GM23338 (cell line): ENCODE measurements around the gene KIAA1328. TPM values are rescaled to one million over a fixed set of nuclear protein-coding genes. Genes with fewer than 3 reads are reported as not detected.

Source experiments
- ATAC-seq: fragments of 200-7000 bp; cut with Tn5 transposase; 3 replicates; pipeline ENCODE4 v1.9.1; 2020
- DNase-seq: peaks from one replicate; pipeline ENCODE4 v3.0.0-alpha.2; 2015; ENCODE audit warnings: low spot score
- H2AFZ ChIP-seq: fragments of 200-600 bp; sonication (generic); 2 replicates; pipeline ENCODE4 v1.8.0; 2016; ENCODE audit warnings: antibody characterized with exemption, mild to moderate bottlenecking, moderate library complexity
- H3F3A ChIP-seq: fragments of 200-600 bp; sonication (generic); replicated peaks from 2 replicates; pipeline ENCODE4 v1.8.0; 2017; ENCODE audit warnings: antibody characterized with exemption, mixed run types, low read depth
- H3K27ac ChIP-seq: fragments of 200-600 bp; sonication (generic); 2 replicates; pipeline ENCODE4 v1.6.1; 2016; ENCODE audit warnings: low read depth
- H3K27me3 ChIP-seq: fragments of 200-600 bp; sonication (generic); 2 replicates; pipeline ENCODE4 v1.8.0; 2016; ENCODE audit warnings: mild to moderate bottlenecking, mixed run types, moderate library complexity; ENCODE audit not compliant: insufficient read depth
- H3K36me3 ChIP-seq: fragments of 200-600 bp; sonication (generic); 2 replicates; pipeline ENCODE4 v1.8.0; 2016; ENCODE audit warnings: mild to moderate bottlenecking; ENCODE audit not compliant: insufficient read depth
- H3K4me1 ChIP-seq: fragments of 200-600 bp; sonication (generic); 2 replicates; pipeline ENCODE4 v1.8.0; 2016; ENCODE audit warnings: mild to moderate bottlenecking, moderate library complexity; ENCODE audit not compliant: insufficient read depth
- H3K4me2 ChIP-seq: fragments of 200-600 bp; sonication (generic); 2 replicates; pipeline ENCODE4 v1.7.1; 2017; ENCODE audit warnings: mixed run types
- H3K4me3 ChIP-seq: fragments of 200-600 bp; sonication (generic); 2 replicates; pipeline ENCODE4 v1.6.1; 2016; ENCODE audit warnings: mixed run types
- H3K79me2 ChIP-seq: fragments of 200-600 bp; sonication (generic); replicated peaks from 2 replicates; pipeline ENCODE4 v1.8.0; 2017; ENCODE audit warnings: mild to moderate bottlenecking; ENCODE audit not compliant: insufficient read depth
- H3K9me2 ChIP-seq: fragments of 200-600 bp; sonication (generic); 2 replicates; pipeline ENCODE4 v1.8.0; 2017; ENCODE audit not compliant: insufficient read depth
- H4K20me1 ChIP-seq: fragments of 200-600 bp; sonication (generic); replicated peaks from 2 replicates; pipeline ENCODE4 v1.8.0; 2017; ENCODE audit warnings: mild to moderate bottlenecking; ENCODE audit not compliant: insufficient read depth
- H3K27ac Mint-ChIP-seq: 2 replicates; pipeline ENCODE4 v1.8.0; 2020; ENCODE audit warnings: inconsistent platforms, mild to moderate bottlenecking, moderate library complexity, mixed read lengths
- H3K27me3 Mint-ChIP-seq: 3 replicates; pipeline ENCODE4 v1.8.0; 2022; ENCODE audit warnings: low read depth, mild to moderate bottlenecking, moderate library complexity, mixed read lengths, inconsistent platforms; ENCODE audit not compliant: insufficient read depth, poor library complexity
- H3K36me3 Mint-ChIP-seq: 3 replicates; pipeline ENCODE4 v1.8.0; 2021; ENCODE audit warnings: low read depth, mild to moderate bottlenecking, inconsistent platforms, moderate library complexity, mixed read lengths
- H3K4me1 Mint-ChIP-seq: 3 replicates; pipeline ENCODE4 v1.8.0; 2020; ENCODE audit warnings: mild to moderate bottlenecking, inconsistent platforms, mixed read lengths
- H3K4me3 Mint-ChIP-seq: 3 replicates; pipeline ENCODE4 v1.8.0; 2021; ENCODE audit warnings: moderate library complexity, mild to moderate bottlenecking, inconsistent platforms, mixed read lengths
- H3K9me3 Mint-ChIP-seq: 3 replicates; pipeline ENCODE4 v1.8.0; 2020; ENCODE audit warnings: moderate library complexity, mild to moderate bottlenecking, inconsistent platforms, mixed read lengths
- NANOG ChIP-seq: IDR thresholded peaks from 2 replicates; pipeline ENCODE4 v1.6.1; 2016; ENCODE audit warnings: antibody characterized with exemption, borderline replicate concordance
- POLR2AphosphoS5 ChIP-seq: IDR thresholded peaks from 2 replicates; pipeline ENCODE4 v1.6.1; 2016; ENCODE audit warnings: antibody characterized with exemption, low read depth
- STAT1 ChIP-seq: IDR thresholded peaks from one replicate; pipeline ENCODE4 v1.6.1; 2016; ENCODE audit warnings: antibody characterized with exemption; ENCODE audit not compliant: unreplicated experiment
- polyA plus RNA-seq: library from polyadenylated mRNA; unstranded; fragments of >200 nt; fragmentation: Nextera tagmentation; extraction: Ambion mirVana; gene quantifications from 2 replicates; pipeline ENCODE4 v1.2.1, GENCODE V29; 2016
- total RNA-seq: library from RNA; depleted of rRNA; stranded (reverse); fragments of >200 nt; shearing (Covaris generic); gene quantifications from 2 replicates; pipeline ENCODE4 v1.2.3, GENCODE V29; 2014
- TF ChIP-seq, protein P1 (sequence below): fragments of 250-450 bp; sonication (Bioruptor Pico); IDR thresholded peaks from 2 replicates; pipeline ENCODE4 v1.5.0; 2020; ENCODE audit warnings: mild to moderate bottlenecking, moderate library complexity
- TF ChIP-seq, protein P2 (sequence below), 2 experiments: fragments of 200-600 bp in 1 of 2; sonication (generic) in 1 of 2; conservative IDR thresholded peaks; 2 replicates each; pipeline versions ENCODE4 v1.5.1 to v1.6.1; 2016 to 2017; ENCODE audit warnings: antibody characterized with exemption in 2 of 2, low read depth in 2 of 2, mild to moderate bottlenecking in 2 of 2, moderate library complexity in 1 of 2
- TF ChIP-seq, protein P3 (sequence below): IDR thresholded peaks from 2 replicates; pipeline ENCODE4 v1.6.1; 2016; ENCODE audit warnings: antibody characterized with exemption

The KIAA1328 gene
- total and polyA plus RNA-seq, 2 experiments from 2014 or later, result 5.2 to 8.4 TPM

DNA sequence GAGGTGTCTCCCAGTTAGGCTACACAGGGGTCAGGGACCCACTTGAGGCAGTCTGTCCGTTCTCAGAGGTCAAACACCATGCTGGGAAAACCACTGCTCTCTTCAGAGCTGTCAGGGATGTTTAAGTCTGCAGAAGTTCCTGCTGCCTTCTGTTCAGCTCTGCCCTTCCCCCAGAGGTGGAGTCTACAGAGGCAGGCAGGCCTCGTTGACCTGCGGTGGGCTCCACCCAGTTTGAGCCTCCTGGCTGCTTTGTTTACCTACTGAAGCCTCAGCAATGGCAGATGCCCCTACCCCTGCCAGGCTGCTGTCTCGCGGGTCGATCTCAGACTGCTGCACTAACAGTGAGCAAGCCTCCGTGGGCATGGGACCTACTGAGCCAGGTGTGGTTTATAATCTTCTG, 390.3 kb downstream of the KIAA1328 start (continued):
- TF ChIP-seq, protein P1, sequence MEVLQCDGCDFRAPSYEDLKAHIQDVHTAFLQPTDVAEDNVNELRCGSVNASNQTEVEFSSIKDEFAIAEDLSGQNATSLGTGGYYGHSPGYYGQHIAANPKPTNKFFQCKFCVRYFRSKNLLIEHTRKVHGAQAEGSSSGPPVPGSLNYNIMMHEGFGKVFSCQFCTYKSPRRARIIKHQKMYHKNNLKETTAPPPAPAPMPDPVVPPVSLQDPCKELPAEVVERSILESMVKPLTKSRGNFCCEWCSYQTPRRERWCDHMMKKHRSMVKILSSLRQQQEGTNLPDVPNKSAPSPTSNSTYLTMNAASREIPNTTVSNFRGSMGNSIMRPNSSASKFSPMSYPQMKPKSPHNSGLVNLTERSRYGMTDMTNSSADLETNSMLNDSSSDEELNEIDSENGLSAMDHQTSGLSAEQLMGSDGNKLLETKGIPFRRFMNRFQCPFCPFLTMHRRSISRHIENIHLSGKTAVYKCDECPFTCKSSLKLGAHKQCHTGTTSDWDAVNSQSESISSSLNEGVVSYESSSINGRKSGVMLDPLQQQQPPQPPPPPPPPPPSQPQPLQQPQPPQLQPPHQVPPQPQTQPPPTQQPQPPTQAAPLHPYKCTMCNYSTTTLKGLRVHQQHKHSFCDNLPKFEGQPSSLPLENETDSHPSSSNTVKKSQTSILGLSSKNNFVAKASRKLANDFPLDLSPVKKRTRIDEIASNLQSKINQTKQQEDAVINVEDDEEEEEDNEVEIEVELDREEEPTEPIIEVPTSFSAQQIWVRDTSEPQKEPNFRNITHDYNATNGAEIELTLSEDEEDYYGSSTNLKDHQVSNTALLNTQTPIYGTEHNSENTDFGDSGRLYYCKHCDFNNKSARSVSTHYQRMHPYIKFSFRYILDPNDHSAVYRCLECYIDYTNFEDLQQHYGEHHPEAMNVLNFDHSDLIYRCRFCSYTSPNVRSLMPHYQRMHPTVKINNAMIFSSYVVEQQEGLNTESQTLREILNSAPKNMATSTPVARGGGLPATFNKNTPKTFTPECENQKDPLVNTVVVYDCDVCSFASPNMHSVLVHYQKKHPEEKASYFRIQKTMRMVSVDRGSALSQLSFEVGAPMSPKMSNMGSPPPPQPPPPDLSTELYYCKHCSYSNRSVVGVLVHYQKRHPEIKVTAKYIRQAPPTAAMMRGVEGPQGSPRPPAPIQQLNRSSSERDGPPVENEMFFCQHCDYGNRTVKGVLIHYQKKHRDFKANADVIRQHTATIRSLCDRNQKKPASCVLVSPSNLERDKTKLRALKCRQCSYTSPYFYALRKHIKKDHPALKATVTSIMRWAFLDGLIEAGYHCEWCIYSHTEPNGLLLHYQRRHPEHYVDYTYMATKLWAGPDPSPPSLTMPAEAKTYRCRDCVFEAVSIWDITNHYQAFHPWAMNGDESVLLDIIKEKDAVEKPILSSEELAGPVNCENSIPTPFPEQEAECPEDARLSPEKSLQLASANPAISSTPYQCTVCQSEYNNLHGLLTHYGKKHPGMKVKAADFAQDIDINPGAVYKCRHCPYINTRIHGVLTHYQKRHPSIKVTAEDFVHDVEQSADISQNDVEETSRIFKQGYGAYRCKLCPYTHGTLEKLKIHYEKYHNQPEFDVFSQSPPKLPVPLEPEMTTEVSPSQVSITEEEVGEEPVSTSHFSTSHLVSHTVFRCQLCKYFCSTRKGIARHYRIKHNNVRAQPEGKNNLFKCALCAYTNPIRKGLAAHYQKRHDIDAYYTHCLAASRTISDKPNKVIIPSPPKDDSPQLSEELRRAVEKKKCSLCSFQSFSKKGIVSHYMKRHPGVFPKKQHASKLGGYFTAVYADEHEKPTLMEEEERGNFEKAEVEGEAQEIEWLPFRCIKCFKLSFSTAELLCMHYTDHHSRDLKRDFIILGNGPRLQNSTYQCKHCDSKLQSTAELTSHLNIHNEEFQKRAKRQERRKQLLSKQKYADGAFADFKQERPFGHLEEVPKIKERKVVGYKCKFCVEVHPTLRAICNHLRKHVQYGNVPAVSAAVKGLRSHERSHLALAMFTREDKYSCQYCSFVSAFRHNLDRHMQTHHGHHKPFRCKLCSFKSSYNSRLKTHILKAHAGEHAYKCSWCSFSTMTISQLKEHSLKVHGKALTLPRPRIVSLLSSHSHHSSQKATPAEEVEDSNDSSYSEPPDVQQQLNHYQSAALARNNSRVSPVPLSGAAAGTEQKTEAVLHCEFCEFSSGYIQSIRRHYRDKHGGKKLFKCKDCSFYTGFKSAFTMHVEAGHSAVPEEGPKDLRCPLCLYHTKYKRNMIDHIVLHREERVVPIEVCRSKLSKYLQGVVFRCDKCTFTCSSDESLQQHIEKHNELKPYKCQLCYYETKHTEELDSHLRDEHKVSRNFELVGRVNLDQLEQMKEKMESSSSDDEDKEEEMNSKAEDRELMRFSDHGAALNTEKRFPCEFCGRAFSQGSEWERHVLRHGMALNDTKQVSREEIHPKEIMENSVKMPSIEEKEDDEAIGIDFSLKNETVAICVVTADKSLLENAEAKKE, result no peak
- TF ChIP-seq, protein P2, sequence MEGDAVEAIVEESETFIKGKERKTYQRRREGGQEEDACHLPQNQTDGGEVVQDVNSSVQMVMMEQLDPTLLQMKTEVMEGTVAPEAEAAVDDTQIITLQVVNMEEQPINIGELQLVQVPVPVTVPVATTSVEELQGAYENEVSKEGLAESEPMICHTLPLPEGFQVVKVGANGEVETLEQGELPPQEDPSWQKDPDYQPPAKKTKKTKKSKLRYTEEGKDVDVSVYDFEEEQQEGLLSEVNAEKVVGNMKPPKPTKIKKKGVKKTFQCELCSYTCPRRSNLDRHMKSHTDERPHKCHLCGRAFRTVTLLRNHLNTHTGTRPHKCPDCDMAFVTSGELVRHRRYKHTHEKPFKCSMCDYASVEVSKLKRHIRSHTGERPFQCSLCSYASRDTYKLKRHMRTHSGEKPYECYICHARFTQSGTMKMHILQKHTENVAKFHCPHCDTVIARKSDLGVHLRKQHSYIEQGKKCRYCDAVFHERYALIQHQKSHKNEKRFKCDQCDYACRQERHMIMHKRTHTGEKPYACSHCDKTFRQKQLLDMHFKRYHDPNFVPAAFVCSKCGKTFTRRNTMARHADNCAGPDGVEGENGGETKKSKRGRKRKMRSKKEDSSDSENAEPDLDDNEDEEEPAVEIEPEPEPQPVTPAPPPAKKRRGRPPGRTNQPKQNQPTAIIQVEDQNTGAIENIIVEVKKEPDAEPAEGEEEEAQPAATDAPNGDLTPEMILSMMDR (conservative IDR thresholded peaks at IDR 0.05; ENCODE audit: low read depth in 2 of 2), result no peak

DNA sequence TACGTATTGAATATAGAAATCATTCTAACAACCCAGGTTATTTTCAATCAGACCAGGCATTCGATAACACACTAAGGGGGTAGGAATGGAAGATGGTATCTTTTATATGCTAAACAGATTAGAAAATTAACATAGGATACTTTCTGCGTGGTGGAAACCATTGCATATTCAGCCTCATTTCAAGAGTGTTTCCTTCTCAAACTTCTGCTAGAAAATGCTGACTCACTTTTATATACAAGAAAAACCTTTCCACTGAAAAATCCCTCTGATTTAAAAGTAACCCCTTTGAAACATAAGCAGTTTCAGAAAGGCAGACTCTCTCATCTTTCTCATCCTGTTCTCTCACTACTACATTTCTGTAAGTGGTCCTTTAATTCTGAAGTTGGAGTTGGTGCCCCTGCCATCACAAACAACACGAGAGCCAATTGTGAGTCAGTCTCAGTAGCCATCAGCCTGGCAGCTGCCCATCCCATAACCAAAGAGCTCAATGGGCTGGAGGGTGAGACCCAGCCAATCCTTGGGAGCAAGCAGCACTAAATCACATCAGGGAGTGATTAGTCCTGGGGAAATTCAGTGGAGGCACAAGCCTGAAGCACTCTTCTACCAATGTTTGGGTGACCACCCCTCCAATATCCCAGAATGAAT, 393.5 kb downstream of the KIAA1328 start:
- Mint-ChIP-seq H3K27me3 (peaks cover 30% of the 10 kb centered on the region), H3K9me3 (peaks cover 15% of the 10 kb centered on the region)
- no peak for ATAC-seq
- no peak for TF ChIP-seq NANOG
- TF ChIP-seq, protein P3, sequence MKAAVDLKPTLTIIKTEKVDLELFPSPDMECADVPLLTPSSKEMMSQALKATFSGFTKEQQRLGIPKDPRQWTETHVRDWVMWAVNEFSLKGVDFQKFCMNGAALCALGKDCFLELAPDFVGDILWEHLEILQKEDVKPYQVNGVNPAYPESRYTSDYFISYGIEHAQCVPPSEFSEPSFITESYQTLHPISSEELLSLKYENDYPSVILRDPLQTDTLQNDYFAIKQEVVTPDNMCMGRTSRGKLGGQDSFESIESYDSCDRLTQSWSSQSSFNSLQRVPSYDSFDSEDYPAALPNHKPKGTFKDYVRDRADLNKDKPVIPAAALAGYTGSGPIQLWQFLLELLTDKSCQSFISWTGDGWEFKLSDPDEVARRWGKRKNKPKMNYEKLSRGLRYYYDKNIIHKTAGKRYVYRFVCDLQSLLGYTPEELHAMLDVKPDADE, result no peak
- TF ChIP-seq POLR2AphosphoS5, result no peak
- no peak for TF ChIP-seq STAT1
- TF ChIP-seq, protein P1, result no peak

More for the DNA sequence above, 393.5 kb downstream of the KIAA1328 start:
- no peaks in the 10 kb centered on the region for H3K9me2 ChIP-seq
- H3K4me3 Mint-ChIP-seq, result no peak overlapping the region
- H3K4me2 ChIP-seq, result no peak overlapping the region
- H3K36me3 ChIP-seq, result peaks cover 3% of the 10 kb centered on the region; the same call in 1 of the 2 replicates
- H3K79me2 ChIP-seq, result no peaks in the 10 kb centered on the region
- no peaks in the 10 kb centered on the region for H3K36me3 Mint-ChIP-seq
- peaks cover 65% of the 10 kb centered on the region for H3K27me3 ChIP-seq
- H3K27ac Mint-ChIP-seq, result no peak overlapping the region
- no peak overlapping the region for H3K27ac ChIP-seq
- H2AFZ ChIP-seq, result no peak overlapping the region
- peaks cover 12% of the 10 kb centered on the region for H3K4me1 ChIP-seq
- H4K20me1 ChIP-seq, result no peaks in the 10 kb centered on the region; the same call in 1 of the 2 replicates
- no peak overlapping the region for H3K4me3 ChIP-seq
- H3F3A ChIP-seq, result no peaks in the 10 kb centered on the region
- H3K4me1 Mint-ChIP-seq, result peaks cover 30% of the 10 kb centered on the region
- no peak for DNase-seq
